ENCODE results near the gene WFIKKN1.
A peak's percentile ranks its signal among the peaks of the same experiment; 100 is the strongest.

Gene WFIKKN1

GRCh38 chr16:675884-676564, 45.2 kb downstream of the WFIKKN1 start:
- no peak for DNase-seq

DNA sequence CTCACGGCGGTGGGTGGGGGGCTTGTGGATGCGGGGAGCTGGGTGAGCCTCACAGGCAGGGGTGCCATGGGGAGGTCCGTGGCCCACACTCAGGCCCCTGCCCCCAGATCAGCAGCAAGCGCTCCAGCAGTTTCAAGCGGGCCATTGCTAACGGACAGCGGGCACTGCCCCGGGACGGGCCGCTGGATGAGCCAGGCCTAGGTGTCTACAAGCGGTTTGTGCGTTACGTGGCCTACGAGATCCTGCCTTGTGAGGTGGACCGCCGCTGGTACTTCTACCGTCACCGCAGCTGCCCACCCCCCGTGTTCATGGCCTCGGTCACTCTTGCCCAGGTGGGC, 45.7 kb downstream of the WFIKKN1 start:
- DNase-seq, result no peak

DNA sequence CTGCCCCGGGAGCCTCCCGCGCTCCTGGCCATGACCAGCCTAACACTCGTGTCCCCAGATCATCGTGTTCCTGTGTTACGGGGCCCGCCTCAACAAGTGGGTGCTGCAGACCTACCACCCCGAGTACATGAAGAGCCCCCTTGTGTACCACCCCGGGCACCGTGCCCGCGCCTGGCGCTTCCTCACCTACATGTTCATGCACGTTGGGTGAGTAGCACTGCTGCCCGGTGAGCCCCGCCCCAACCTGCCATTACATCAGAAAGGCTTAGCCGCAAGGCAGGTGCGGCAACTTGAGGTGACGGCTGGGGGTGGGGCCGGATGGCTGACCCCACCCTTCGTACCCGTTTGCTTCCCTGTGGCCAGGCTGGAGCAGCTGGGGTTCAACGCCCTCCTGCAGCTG, 46.1 kb downstream of the WFIKKN1 start:
- peak; percentile 77 for DNase-seq

DNA sequence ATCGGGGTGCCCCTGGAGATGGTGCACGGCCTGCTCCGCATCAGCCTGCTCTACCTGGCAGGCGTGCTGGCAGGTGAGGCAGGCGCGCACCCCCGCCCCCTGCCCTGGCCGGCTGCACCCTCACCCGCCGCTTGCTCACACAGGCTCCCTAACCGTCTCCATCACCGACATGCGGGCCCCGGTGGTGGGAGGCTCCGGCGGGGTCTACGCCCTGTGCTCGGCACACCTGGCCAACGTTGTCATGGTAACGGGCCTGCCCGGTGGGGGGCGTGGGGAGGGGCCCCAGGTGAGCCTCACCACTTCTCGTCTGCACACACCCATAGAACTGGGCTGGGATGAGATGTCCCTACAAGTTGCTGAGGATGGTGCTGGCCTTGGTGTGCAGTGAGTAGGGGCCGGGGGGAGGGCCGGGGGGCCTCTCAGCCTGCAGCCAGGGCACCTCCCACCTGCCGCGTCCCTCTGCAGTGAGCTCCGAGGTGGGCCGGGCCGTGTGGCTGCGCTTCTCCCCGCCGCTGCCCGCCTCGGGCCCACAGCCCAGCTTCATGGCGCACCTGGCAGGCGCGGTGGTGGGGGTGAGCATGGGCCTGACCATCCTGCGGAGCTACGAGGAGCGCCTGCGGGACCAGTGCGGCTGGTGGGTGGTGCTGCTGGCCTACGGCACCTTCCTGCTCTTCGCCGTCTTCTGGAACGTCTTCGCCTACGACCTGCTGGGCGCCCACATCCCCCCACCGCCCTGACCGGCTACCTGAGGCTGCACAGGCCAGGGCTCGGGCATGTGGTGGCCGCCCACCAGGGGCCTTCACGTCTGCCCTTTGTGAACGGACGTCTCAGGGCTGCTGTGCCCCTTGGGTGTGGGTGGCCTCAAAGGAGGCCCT, 46.8 kb downstream of the WFIKKN1 start:
- peak; percentile 36 for DNase-seq

- DNase-seq, result no peak
These were observed 47.5 kb downstream of the WFIKKN1 start for GRCh38 chr16:678209-678857.

- DNase-seq, result no peak
These were observed 48.4 kb downstream of the WFIKKN1 start for GRCh38 chr16:678858-679813.

DNA sequence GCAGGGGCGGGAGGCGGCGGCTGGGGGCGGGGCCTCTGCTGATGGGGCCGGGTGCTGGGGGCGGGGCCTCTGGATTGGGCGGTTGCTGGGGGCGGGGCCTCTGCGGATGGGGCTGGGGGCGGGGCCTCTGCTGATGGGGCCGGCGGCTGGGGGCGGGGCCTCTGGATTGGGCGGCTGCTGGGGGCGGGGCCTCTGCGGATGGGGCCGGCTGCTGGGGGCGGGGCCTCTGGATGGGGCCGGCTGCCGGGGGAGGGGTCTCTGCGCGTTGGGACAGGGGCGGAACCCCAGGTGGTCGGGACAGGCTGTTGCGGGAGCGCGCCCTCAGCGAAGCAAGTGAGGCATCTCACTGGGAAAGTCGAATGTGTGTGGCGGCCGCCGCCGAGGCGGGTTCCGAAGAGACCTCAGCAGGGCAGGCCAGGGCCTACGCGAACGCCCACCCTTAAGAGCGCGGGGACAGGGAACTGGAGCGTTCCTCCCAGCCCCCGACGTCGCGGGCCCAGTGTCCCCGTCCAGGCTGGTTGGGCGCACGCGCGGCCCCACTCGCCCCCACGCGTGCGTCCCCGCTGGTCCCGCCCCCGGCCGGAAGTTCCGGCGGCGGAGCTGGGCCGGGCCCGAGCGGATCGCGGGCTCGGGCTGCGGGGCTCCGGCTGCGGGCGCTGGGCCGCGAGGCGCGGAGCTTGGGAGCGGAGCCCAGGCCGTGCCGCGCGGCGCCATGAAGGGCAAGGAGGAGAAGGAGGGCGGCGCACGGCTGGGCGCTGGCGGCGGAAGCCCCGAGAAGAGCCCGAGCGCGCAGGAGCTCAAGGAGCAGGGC, 49.2 kb downstream of the WFIKKN1 start, which contains the start of gene STUB1:
TSS of gene STUB1 (plus strand) at position 597 of the 811 bp plus-strand sequence. CDS start at position 713, 116 bp downstream.
- no peak for DNase-seq

DNA sequence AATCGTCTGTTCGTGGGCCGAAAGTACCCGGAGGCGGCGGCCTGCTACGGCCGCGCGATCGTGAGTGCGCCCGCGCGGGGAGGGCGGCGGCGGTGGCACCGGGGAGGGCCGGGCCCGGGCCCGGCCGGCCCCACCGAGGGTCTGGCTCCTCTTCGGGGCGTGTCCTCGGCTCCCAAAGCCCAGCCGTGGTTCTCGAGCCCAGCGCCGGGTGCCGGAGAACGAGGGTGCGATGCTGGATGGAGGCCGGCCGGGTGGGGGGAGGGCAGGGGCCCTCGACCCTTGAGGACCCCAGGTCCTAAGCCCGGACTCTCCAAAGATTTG, 49.8 kb downstream of the WFIKKN1 start:
- DNase-seq, result no peak

GRCh38 chr16:680967-681745, 50.4 kb downstream of the WFIKKN1 start:
- DNase-seq, result no peak

- DNase-seq, result no peak
These were observed 51.1 kb downstream of the WFIKKN1 start for GRCh38 chr16:681746-682427.

GRCh38 chr16:682493-683395, 52.0 kb downstream of the WFIKKN1 start:
- DNase-seq, result no peak

GRCh38 chr16:683396-684070, 52.7 kb downstream of the WFIKKN1 start:
- DNase-seq, result no peak
